Duodenal mucosa (tissue), 2 donors: ENCODE data around the gene PCNX3.

Source experiments
- H3K27ac ChIP-seq: one replicate; pipeline ENCODE4 v1.7.0; 2013; ENCODE audit warnings: low read depth, low read length
- H3K27me3 ChIP-seq, 2 donors: one replicate each; pipeline ENCODE4 v1.7.0; 2013; ENCODE audit warnings: low read length in 2 of 2, control low read depth in 1 of 2; ENCODE audit not compliant: insufficient read depth in 2 of 2, control insufficient read depth in 1 of 2
- H3K36me3 ChIP-seq, 2 donors: one replicate each; pipeline ENCODE4 v1.7.0; 2013; ENCODE audit warnings: low read length in 2 of 2, control low read depth in 1 of 2; ENCODE audit not compliant: insufficient read depth in 2 of 2, control insufficient read depth in 1 of 2
- H3K4me1 ChIP-seq, 2 donors: one replicate each; pipeline ENCODE4 v1.7.0; 2013; ENCODE audit warnings: low read length in 2 of 2, control low read depth in 1 of 2; ENCODE audit not compliant: insufficient read depth in 2 of 2, control insufficient read depth in 1 of 2
- H3K4me3 ChIP-seq, 2 donors: one replicate each; pipeline ENCODE4 v1.7.0; 2013; ENCODE audit warnings: low read length in 2 of 2, low read depth in 1 of 2
- H3K9ac ChIP-seq, 2 donors: one replicate each; pipeline ENCODE4 v1.7.0; 2013; ENCODE audit warnings: low read length in 2 of 2, low read depth in 1 of 2
- H3K9me3 ChIP-seq, 2 donors: one replicate each; pipeline ENCODE4 v1.7.0; 2013; ENCODE audit warnings: low read length in 2 of 2, control low read depth in 1 of 2; ENCODE audit not compliant: control insufficient read depth in 1 of 2

The PCNX3 gene

GRCh38 chr11:65598258-65598699 lies 17.3 kb upstream of the PCNX3 start:
- H3K4me1 ChIP-seq = peaks cover 9 to 11% of the 10 kb centered on the region in 2 donors
- no peak overlapping the region for H3K9ac ChIP-seq
- no peak overlapping the region for H3K4me3 ChIP-seq
- H3K9me3 ChIP-seq = no peaks in the 10 kb centered on the region
- H3K36me3 ChIP-seq = peaks cover 24 to 34% of the 10 kb centered on the region in 2 donors
- H3K27ac ChIP-seq = no peak overlapping the region
- no peaks in the 10 kb centered on the region for H3K27me3 ChIP-seq

GRCh38 chr11:65599216-65599954 lies 16.2 kb upstream of the PCNX3 start:
- Histone ChIP-seq H3K27me3 (no peaks in the 10 kb centered on the region), H3K4me3 (no peak overlapping the region), H3K9me3 (no peaks in the 10 kb centered on the region), H3K4me1 (peaks cover 9 to 11% of the 10 kb centered on the region in 2 donors), H3K36me3 (peaks cover 24 to 42% of the 10 kb centered on the region in 2 donors), H3K27ac (no peak overlapping the region), H3K9ac (no peak overlapping the region)

- no peaks in the 10 kb centered on the region for H3K9me3 ChIP-seq
- no peak overlapping the region for H3K9ac ChIP-seq
- H3K36me3 ChIP-seq = peaks cover 28 to 47% of the 10 kb centered on the region in 2 donors
- no peaks in the 10 kb centered on the region for H3K27me3 ChIP-seq
- no peak overlapping the region for H3K27ac ChIP-seq
- peaks cover 9 to 10% of the 10 kb centered on the region in 2 donors for H3K4me1 ChIP-seq
- H3K4me3 ChIP-seq = no peak overlapping the region
Observed at GRCh38 chr11:65599955-65600246, 15.7 kb upstream of the PCNX3 start.

GRCh38 chr11:65604258-65604657 lies 11.3 kb upstream of the PCNX3 start:
- no peak overlapping the region for H3K4me3 ChIP-seq
- H3K36me3 ChIP-seq = peaks cover 38 to 60% of the 10 kb centered on the region in 2 donors
- H3K4me1 ChIP-seq = peaks cover 0 to 9% of the 10 kb centered on the region in 2 donors
- no peak overlapping the region for H3K27ac ChIP-seq
- no peak overlapping the region for H3K9ac ChIP-seq
- no peaks in the 10 kb centered on the region for H3K27me3 ChIP-seq
- H3K9me3 ChIP-seq = no peaks in the 10 kb centered on the region

- Histone ChIP-seq H3K36me3 (peaks cover 29 to 73% of the 10 kb centered on the region in 2 donors), H3K9ac (no peak overlapping the region), H3K9me3 (no peaks in the 10 kb centered on the region), H3K27ac (peak overlapping the region; percentile 56), H3K4me1 (peaks cover 17 to 36% of the 10 kb centered on the region in 2 donors), H3K4me3 (peak overlapping the region in 1 of 2 donors; percentile 13), H3K27me3 (no peaks in the 10 kb centered on the region)
Observed at GRCh38 chr11:65606876-65607613, 8.5 kb upstream of the PCNX3 start.

GRCh38 chr11:65607614-65608426 lies 7.8 kb upstream of the PCNX3 start:
- Histone ChIP-seq H3K9ac (no peak overlapping the region), H3K9me3 (no peaks in the 10 kb centered on the region), H3K36me3 (peaks cover 29 to 78% of the 10 kb centered on the region in 2 donors), H3K4me1 (peaks cover 25 to 44% of the 10 kb centered on the region in 2 donors), H3K27ac (no peak overlapping the region), H3K4me3 (peak overlapping the region in 1 of 2 donors; percentile 13), H3K27me3 (no peaks in the 10 kb centered on the region)

GRCh38 chr11:65609229-65609628 lies 6.3 kb upstream of the PCNX3 start:
- Histone ChIP-seq H3K4me3 (no peak overlapping the region), H3K9ac (no peak overlapping the region), H3K36me3 (peaks cover 29 to 67% of the 10 kb centered on the region in 2 donors), H3K27ac (no peak overlapping the region), H3K4me1 (peaks cover 30 to 51% of the 10 kb centered on the region in 2 donors), H3K27me3 (no peaks in the 10 kb centered on the region), H3K9me3 (no peaks in the 10 kb centered on the region)

- Histone ChIP-seq H3K4me1 (peaks cover 30 to 51% of the 10 kb centered on the region in 2 donors), H3K27ac (no peak overlapping the region), H3K4me3 (no peak overlapping the region), H3K9me3 (no peaks in the 10 kb centered on the region), H3K36me3 (peaks cover 28 to 63% of the 10 kb centered on the region in 2 donors), H3K27me3 (no peaks in the 10 kb centered on the region), H3K9ac (no peak overlapping the region)
Observed at GRCh38 chr11:65609665-65610064, 5.9 kb upstream of the PCNX3 start.

GRCh38 chr11:65610404-65610803 lies 5.2 kb upstream of the PCNX3 start:
- peaks cover 30 to 51% of the 10 kb centered on the region in 2 donors for H3K4me1 ChIP-seq
- no peaks in the 10 kb centered on the region for H3K9me3 ChIP-seq
- H3K9ac ChIP-seq = peak overlapping the region; percentile 15 to 34
- H3K27ac ChIP-seq = no peak overlapping the region
- no peaks in the 10 kb centered on the region for H3K27me3 ChIP-seq
- peak overlapping the region; percentile 91 to 93 for H3K4me3 ChIP-seq
- H3K36me3 ChIP-seq = peaks cover 21 to 56% of the 10 kb centered on the region in 2 donors
